Upper lobe of left lung (tissue), 6 donors: ENCODE results near the gene SPARCL1. TPM values are rescaled to one million over a fixed set of nuclear protein-coding genes. Genes with fewer than 3 reads are reported as not detected.
A peak's percentile ranks its signal among the peaks of the same experiment; 100 is the strongest.

Source experiments
- ATAC-seq, 2 donors: fragments of 200-7000 bp; cut with Tn5 transposase; one replicate each; pipeline ENCODE4 v1.9.1; 2022; ENCODE audit warnings: mild to moderate bottlenecking in 2 of 2, moderate library complexity in 2 of 2; ENCODE audit not compliant: low FRiP score in 2 of 2
- DNase-seq, 2 donors: peaks; one replicate each; pipeline ENCODE4 v3.0.0-alpha.2; 2019 to 2020
- H3K27ac ChIP-seq, 4 donors: fragments of 200-600 bp; sonication (generic); one replicate each; pipeline ENCODE4 v1.5.1; 2016 to 2019
- H3K27me3 ChIP-seq, 4 donors: fragments of 200-600 bp; sonication (generic); one replicate each; pipeline ENCODE4 v1.5.1; 2017 to 2019
- H3K36me3 ChIP-seq, 4 donors: fragments of 200-600 bp; sonication (generic); one replicate each; pipeline ENCODE4 v1.5.1; 2016 to 2019
- H3K4me1 ChIP-seq, 4 donors: fragments of 200-600 bp; sonication (generic); one replicate each; pipeline ENCODE4 v1.5.1; 2018 to 2019
- H3K4me3 ChIP-seq, 4 donors: fragments of 200-600 bp; sonication (generic); one replicate each; pipeline ENCODE4 v1.5.1; 2017 to 2019; ENCODE audit warnings: mild to moderate bottlenecking in 2 of 4, moderate library complexity in 1 of 4
- H3K9me3 ChIP-seq, 4 donors: fragments of 200-600 bp; sonication (generic); one replicate each; pipeline ENCODE4 v1.5.1; 2018 to 2019
- EP300 ChIP-seq, 4 donors: sonication (generic); formaldehyde crosslinking; IDR thresholded peaks; one replicate each; pipeline ENCODE4 v1.5.1; 2017; ENCODE audit warnings: antibody characterized with exemption in 4 of 4, control low read depth in 2 of 4
- POLR2A ChIP-seq, 4 donors: fragments of 450-650 bp; IDR thresholded peaks; one replicate each; pipeline ENCODE4 v1.5.1; 2016 to 2017; ENCODE audit warnings: antibody characterized with exemption in 4 of 4, mild to moderate bottlenecking in 2 of 4
- POLR2AphosphoS5 ChIP-seq, 2 donors: sonication (generic); formaldehyde crosslinking; IDR thresholded peaks; one replicate each; pipeline ENCODE4 v1.5.1; 2017; ENCODE audit warnings: antibody characterized with exemption in 2 of 2
- WGBS, 2 donors: methylation state at CpG; one replicate each; pipeline ENCODE4 v1.1.5; 2017 to 2018; 5-methylcytosine and 5-hydroxymethylcytosine counted together
- total RNA-seq, 6 donors: library from RNA; depleted of rRNA in 4 of 6; stranded (reverse); fragments of >200 nt in 4 of 6; gene quantifications; one replicate each; pipeline versions ENCODE4 v1.1.0 to v1.2.1, GENCODE V29; 2016 to 2021
- TF ChIP-seq, protein P1 (sequence below), 6 experiments: fragments of 450-650 bp in 4 of 6; fragments of 200-600 bp in 2 of 6; sonication (generic) in 2 of 6; IDR thresholded peaks; one replicate each; pipeline ENCODE4 v1.5.1; 2016 to 2019; ENCODE audit warnings: antibody characterized with exemption in 6 of 6
- donor health status: DM: no; HTN: no; CAD: no; lungs with moderate emphysema.
- donor health status: DM: no; HTN: yes; CAD: no; lungs with severe emphysema.

SPARCL1 gene
- total RNA-seq, 6 donors from 2014 or later: 145 to 406 (median 343) TPM

- Histone ChIP-seq H3K4me1 (peaks cover 7 to 15% (median 12%) of the 10 kb centered on the region in 4 donors), H3K27me3 (no peaks in the 10 kb centered on the region), H3K36me3 (peaks cover 0 to 12% (median 0%) of the 10 kb centered on the region in 4 donors), H3K27ac (no peak overlapping the region), H3K9me3 (no peaks in the 10 kb centered on the region), H3K4me3 (no peak overlapping the region)
- ATAC-seq: no peak
- WGBS, 2 donors: 53 to 64% methylated on average over 2 of the region's 2 CpGs
- no peak for DNase-seq
- TF ChIP-seq POLR2AphosphoS5 (IDR thresholded peaks at IDR 0.05): no peak
Measured at GRCh38 chr4:87511500-87511899, 17.7 kb downstream of the SPARCL1 start.

GRCh38 chr4:87510747-87511146, 18.4 kb downstream of the SPARCL1 start:
- WGBS, 2 donors: 94 to 97% methylated on average over 11 to 15 of the region's 17 CpGs
- Histone ChIP-seq H3K4me1 (peaks cover 4 to 15% (median 12%) of the 10 kb centered on the region in 4 donors), H3K9me3 (no peaks in the 10 kb centered on the region), H3K27ac (no peak overlapping the region), H3K36me3 (peaks cover 0 to 12% (median 0%) of the 10 kb centered on the region in 4 donors), H3K27me3 (no peaks in the 10 kb centered on the region), H3K4me3 (no peak overlapping the region)
- TF ChIP-seq EP300 (IDR thresholded peaks at IDR 0.05) (no peak), POLR2A (IDR thresholded peaks at IDR 0.05) (no peak), POLR2AphosphoS5 (IDR thresholded peaks at IDR 0.05) (no peak)
- TF ChIP-seq, protein P1, sequence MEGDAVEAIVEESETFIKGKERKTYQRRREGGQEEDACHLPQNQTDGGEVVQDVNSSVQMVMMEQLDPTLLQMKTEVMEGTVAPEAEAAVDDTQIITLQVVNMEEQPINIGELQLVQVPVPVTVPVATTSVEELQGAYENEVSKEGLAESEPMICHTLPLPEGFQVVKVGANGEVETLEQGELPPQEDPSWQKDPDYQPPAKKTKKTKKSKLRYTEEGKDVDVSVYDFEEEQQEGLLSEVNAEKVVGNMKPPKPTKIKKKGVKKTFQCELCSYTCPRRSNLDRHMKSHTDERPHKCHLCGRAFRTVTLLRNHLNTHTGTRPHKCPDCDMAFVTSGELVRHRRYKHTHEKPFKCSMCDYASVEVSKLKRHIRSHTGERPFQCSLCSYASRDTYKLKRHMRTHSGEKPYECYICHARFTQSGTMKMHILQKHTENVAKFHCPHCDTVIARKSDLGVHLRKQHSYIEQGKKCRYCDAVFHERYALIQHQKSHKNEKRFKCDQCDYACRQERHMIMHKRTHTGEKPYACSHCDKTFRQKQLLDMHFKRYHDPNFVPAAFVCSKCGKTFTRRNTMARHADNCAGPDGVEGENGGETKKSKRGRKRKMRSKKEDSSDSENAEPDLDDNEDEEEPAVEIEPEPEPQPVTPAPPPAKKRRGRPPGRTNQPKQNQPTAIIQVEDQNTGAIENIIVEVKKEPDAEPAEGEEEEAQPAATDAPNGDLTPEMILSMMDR (IDR thresholded peaks at IDR 0.05): no peak
- no peak for ATAC-seq
- DNase-seq: peak in 1 of 2 donors; percentile 54

DNA sequence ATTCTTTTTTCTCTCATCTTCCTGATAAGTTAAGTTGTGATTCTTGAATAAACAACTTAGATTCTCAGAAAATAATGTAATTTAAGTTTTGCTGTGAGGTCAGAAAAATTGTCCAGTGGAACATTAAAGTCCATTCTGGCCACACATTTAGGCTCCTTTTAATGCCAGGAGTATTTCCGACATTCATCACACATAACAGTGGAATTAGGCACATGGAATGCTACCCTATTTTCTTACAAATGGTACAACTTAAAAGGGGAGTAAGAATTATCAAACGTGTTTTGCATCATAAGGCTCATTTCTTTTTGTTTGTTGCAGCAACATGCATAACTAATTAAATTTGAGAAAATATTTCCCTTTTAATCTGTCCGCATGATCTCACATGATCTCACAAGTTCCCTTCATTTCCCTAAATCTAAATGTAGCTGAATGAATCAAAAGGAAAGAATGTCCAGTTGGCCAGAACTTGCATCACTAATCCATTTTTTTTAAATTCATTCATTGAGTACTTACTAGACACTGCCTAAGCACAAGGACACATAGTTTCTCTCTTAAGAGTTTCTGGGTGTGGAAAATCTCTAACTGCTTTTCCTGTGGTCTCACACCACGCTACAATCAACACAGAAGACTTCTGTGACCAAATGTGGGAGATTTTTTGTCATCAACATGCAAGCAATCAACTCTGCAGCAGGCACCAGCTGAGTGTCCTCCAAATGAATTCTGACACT, 22.0 kb downstream of the SPARCL1 start:
- Histone ChIP-seq H3K4me1 (peaks cover 4 to 16% (median 8%) of the 10 kb centered on the region in 4 donors), H3K27ac (peak overlapping the region in 3 of 4 donors; percentile 4 to 60 (median 12)), H3K27me3 (no peaks in the 10 kb centered on the region), H3K9me3 (no peaks in the 10 kb centered on the region), H3K36me3 (peaks cover 0 to 12% (median 0%) of the 10 kb centered on the region in 4 donors), H3K4me3 (no peak overlapping the region)
- DNase-seq (no peak), ATAC-seq (peak in 1 of 2 donors; percentile 85)
- 73 to 82% methylated on average over 4 of the region's 4 CpGs for WGBS, 2 donors
- TF ChIP-seq EP300 (IDR thresholded peaks at IDR 0.05) (no peak), POLR2AphosphoS5 (IDR thresholded peaks at IDR 0.05) (no peak), POLR2A (IDR thresholded peaks at IDR 0.05) (no peak)
- TF ChIP-seq, protein P1 (IDR thresholded peaks at IDR 0.05): no peak

GRCh38 chr4:87505862-87506261, 23.3 kb downstream of the SPARCL1 start:
- DNase-seq (no peak), ATAC-seq (no peak)
- Histone ChIP-seq H3K4me1 (peaks cover 0 to 16% (median 2%) of the 10 kb centered on the region in 4 donors), H3K36me3 (peaks cover 0 to 12% (median 0%) of the 10 kb centered on the region in 4 donors), H3K9me3 (no peaks in the 10 kb centered on the region), H3K27me3 (no peaks in the 10 kb centered on the region), H3K27ac (peak overlapping the region in 1 of 4 donors; percentile 10), H3K4me3 (no peak overlapping the region)
- TF ChIP-seq, protein P1 (IDR thresholded peaks at IDR 0.05): no peak
- TF ChIP-seq POLR2A (IDR thresholded peaks at IDR 0.05) (no peak), EP300 (IDR thresholded peaks at IDR 0.05) (no peak), POLR2AphosphoS5 (IDR thresholded peaks at IDR 0.05) (no peak)
- WGBS, 2 donors: 72 to 79% methylated on average over 3 of the region's 3 CpGs

DNA sequence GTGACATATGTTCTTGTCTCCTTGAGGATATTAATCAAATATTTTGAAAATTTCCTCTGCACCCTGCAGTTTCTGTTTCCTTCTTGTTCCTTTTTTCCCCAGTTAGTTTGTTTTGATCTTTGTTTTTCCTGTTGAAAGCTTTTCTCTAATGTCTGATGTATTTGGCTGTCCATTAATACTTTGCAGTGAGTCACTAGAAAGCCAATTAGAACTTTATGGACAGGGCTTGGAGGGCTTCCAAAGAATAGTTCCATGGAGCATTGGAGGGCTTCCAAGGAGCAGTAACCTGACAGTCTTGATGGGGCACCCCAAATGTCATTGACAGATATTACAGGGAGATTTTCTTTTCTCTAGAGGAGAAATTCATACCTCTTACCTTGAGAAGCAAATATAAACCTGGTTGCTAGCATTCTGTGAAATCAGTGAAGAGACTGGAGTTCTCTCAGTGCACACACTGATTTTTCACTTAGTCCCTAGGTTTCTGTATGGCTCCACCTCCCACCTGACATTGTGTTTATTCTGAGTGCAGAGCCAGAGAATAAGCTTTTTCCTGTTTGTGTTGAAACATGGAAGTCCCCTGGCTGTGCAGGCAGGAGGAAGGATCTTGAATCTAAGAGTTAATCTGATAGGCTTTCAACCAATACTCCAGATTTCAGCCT, 26.5 kb downstream of the SPARCL1 start:
- ATAC-seq (no peak), DNase-seq (no peak)
- Histone ChIP-seq H3K27ac (peak overlapping the region in 3 of 4 donors; percentile 1 to 51 (median 45)), H3K27me3 (no peaks in the 10 kb centered on the region), H3K9me3 (no peaks in the 10 kb centered on the region), H3K4me1 (peaks cover 0 to 17% (median 8%) of the 10 kb centered on the region in 4 donors), H3K4me3 (no peak overlapping the region), H3K36me3 (no peaks in the 10 kb centered on the region)
- TF ChIP-seq POLR2AphosphoS5 (IDR thresholded peaks at IDR 0.05): peak in 1 of 2 donors; percentile 43
- TF ChIP-seq EP300 (IDR thresholded peaks at IDR 0.05): no peak
